HL-60 (cell line): Measurements from ENCODE around the gene OR9Q1.

Experiments
- DNase-seq, 2 experiments: peaks; one replicate each; pipeline ENCODE4 v3.0.0-alpha.2; 2010 to 2020; ENCODE audit warnings: low read depth in 1 of 2, low spot score in 1 of 2
- H3K27ac ChIP-seq: fragments of 250-450 bp; sonication (Bioruptor Pico); replicated peaks from 2 replicates; pipeline ENCODE4 v1.5.1; 2020; ENCODE audit warnings: mild to moderate bottlenecking, moderate library complexity
- H3K27me3 ChIP-seq: fragments of 250-450 bp; sonication (Bioruptor Pico); 2 replicates; pipeline ENCODE4 v1.5.1; 2021; ENCODE audit warnings: mild to moderate bottlenecking, moderate library complexity; ENCODE audit not compliant: insufficient read depth, poor library complexity, severe bottlenecking
- H3K4me3 ChIP-seq: replicated peaks from 2 replicates; pipeline ENCODE4 v1.5.1; 2011; ENCODE audit warnings: mild to moderate bottlenecking, control low read depth, low read length; ENCODE audit not compliant: insufficient read depth
- GABPA ChIP-seq: IDR thresholded peaks from 2 replicates; pipeline ENCODE4 v1.6.1; 2012; ENCODE audit warnings: low read depth
- POLR2AphosphoS5 ChIP-seq: IDR thresholded peaks from 2 replicates; pipeline ENCODE4 v1.6.1; 2012; ENCODE audit warnings: low read depth
- SPI1 ChIP-seq: IDR thresholded peaks from 2 replicates; pipeline ENCODE4 v1.6.1; 2012; ENCODE audit warnings: low read depth, mild to moderate bottlenecking, borderline replicate concordance
- TF ChIP-seq, protein P1 (sequence below): IDR thresholded peaks from one replicate; pipeline ENCODE4 v1.5.1; 2011; ENCODE audit warnings: low read length, control low read depth, inconsistent platforms; ENCODE audit not compliant: insufficient read depth
- TF ChIP-seq, protein P2 (sequence below): IDR thresholded peaks from 2 replicates; pipeline ENCODE4 v1.6.1; 2012; ENCODE audit warnings: low read depth; ENCODE audit not compliant: insufficient replicate concordance

OR9Q1 gene

DNA sequence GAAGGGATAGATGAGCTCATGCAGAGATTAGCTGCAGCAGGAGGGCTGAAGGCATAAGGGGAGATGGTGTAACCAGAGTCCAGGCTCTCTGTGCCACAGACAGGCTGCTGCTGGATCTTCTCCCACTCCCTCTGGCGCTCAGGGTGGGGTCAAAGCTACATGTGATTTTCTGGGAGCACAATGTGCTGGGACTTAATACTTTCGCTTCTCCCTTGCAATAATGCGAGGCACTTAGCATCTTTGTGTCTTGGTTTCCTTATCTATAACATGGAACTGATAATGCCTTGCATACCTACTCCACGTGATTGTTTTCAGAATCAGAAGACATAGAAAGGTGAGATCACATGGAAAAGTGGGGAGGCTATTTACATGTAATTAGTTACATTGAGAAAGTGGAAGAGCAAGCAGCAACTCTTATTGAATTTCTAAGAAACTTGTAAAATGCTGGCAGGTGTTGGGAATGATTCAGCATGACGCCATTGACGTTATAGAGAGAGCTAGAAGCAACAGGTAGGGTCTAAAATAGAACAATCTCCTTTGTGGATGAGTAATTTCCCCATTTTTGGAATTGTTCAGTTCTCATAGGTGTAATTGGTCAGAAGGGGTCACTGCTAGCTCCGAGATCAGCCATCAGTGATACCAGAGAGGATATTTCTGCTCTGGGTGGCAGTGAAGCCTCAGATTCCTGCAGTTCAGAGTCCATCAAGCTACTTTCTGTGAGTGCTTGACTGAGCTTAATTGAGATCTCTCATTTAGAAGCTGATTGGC is 109.8 kb downstream of the OR9Q1 start:
- no peak for DNase-seq
- TF ChIP-seq, protein P1, sequence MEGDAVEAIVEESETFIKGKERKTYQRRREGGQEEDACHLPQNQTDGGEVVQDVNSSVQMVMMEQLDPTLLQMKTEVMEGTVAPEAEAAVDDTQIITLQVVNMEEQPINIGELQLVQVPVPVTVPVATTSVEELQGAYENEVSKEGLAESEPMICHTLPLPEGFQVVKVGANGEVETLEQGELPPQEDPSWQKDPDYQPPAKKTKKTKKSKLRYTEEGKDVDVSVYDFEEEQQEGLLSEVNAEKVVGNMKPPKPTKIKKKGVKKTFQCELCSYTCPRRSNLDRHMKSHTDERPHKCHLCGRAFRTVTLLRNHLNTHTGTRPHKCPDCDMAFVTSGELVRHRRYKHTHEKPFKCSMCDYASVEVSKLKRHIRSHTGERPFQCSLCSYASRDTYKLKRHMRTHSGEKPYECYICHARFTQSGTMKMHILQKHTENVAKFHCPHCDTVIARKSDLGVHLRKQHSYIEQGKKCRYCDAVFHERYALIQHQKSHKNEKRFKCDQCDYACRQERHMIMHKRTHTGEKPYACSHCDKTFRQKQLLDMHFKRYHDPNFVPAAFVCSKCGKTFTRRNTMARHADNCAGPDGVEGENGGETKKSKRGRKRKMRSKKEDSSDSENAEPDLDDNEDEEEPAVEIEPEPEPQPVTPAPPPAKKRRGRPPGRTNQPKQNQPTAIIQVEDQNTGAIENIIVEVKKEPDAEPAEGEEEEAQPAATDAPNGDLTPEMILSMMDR: no peak
- TF ChIP-seq, protein P2, sequence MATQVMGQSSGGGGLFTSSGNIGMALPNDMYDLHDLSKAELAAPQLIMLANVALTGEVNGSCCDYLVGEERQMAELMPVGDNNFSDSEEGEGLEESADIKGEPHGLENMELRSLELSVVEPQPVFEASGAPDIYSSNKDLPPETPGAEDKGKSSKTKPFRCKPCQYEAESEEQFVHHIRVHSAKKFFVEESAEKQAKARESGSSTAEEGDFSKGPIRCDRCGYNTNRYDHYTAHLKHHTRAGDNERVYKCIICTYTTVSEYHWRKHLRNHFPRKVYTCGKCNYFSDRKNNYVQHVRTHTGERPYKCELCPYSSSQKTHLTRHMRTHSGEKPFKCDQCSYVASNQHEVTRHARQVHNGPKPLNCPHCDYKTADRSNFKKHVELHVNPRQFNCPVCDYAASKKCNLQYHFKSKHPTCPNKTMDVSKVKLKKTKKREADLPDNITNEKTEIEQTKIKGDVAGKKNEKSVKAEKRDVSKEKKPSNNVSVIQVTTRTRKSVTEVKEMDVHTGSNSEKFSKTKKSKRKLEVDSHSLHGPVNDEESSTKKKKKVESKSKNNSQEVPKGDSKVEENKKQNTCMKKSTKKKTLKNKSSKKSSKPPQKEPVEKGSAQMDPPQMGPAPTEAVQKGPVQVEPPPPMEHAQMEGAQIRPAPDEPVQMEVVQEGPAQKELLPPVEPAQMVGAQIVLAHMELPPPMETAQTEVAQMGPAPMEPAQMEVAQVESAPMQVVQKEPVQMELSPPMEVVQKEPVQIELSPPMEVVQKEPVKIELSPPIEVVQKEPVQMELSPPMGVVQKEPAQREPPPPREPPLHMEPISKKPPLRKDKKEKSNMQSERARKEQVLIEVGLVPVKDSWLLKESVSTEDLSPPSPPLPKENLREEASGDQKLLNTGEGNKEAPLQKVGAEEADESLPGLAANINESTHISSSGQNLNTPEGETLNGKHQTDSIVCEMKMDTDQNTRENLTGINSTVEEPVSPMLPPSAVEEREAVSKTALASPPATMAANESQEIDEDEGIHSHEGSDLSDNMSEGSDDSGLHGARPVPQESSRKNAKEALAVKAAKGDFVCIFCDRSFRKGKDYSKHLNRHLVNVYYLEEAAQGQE: no peak
- TF ChIP-seq POLR2AphosphoS5 (no peak), SPI1 (no peak), GABPA (no peak)
- H3K27me3 ChIP-seq: no peaks in the 10 kb centered on the region
- H3K27ac ChIP-seq: no peak overlapping the region
- H3K4me3 ChIP-seq: no peak overlapping the region

DNA sequence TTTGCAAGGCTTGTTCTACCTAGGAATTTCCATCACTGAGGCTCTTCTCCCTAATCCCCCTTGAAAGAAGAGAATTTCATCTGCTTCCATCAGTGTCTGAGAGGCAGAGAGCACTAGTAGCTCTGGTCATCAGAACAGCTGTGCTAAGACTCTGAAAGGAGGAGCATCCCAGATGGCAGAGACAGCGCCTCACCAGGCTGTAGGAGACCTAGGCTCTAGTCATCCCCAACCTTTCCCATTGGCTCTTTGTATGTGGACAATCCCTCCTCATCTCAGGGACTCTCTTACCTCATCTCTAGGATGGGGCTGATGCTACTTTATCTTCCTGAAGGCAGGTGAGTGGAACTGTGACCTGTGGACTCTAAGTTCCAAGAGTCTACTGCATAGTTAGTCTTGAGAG is 110.5 kb downstream of the OR9Q1 start:
- DNase-seq: no peak
- Histone ChIP-seq H3K27ac (no peak overlapping the region), H3K27me3 (no peaks in the 10 kb centered on the region), H3K4me3 (no peak overlapping the region)
- TF ChIP-seq GABPA (no peak), POLR2AphosphoS5 (no peak), SPI1 (no peak)
- TF ChIP-seq, protein P1: no peak
- TF ChIP-seq, protein P2: no peak

DNA sequence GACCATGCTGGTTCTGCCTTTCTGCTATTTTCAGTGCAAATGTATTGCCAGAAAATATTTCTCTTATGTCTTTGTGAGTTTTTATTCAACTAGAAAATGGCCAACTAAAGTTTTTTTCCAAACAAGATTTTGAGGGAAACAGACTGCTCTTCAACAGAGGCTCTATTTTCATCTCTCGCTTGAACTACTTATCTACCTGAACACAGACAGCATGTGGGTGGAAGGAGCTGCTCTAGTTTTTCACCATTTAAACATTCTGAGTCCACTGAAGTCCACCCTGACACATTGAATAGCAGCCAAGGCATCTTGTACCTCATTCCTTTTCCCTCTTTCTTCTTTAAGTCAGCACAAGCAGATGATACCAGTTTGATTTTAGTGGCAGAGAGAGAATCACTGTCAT is 111.5 kb downstream of the OR9Q1 start:
- DNase-seq: no peak
- TF ChIP-seq, protein P1: no peak
- TF ChIP-seq SPI1 (no peak), GABPA (no peak), POLR2AphosphoS5 (no peak)
- TF ChIP-seq, protein P2: no peak
- H3K4me3 ChIP-seq: no peak overlapping the region
- no peak overlapping the region for H3K27ac ChIP-seq
- no peaks in the 10 kb centered on the region for H3K27me3 ChIP-seq
